Endothelial cell of umbilical vein (primary cell): ENCODE measurements around the gene NPSR1. TPM values are rescaled to one million over a fixed set of nuclear protein-coding genes. Genes with fewer than 3 reads are reported as not detected.

Experiments
- BruUV-seq: library from RNA; stranded (reverse); fragments of 400-500 nt; replicated peaks from 2 replicates; lab custom pipeline; 2021; lab: Mats Ljungman, UMichigan
- CTCF ChIA-PET: fragments of 300-600, 350-600 bp; sonication (Branson Sonifier 250); formaldehyde crosslinking; loops from one replicate; lab custom pipeline; 2021; ENCODE audit warnings: antibody characterized with exemption, inconsistent platforms; lab: Charles Lee
- POLR2A ChIA-PET: fragments of 300-600, 350-600 bp; sonication (Branson Sonifier 250); formaldehyde crosslinking; loops from one replicate; lab custom pipeline; 2021; ENCODE audit warnings: antibody characterized with exemption, inconsistent platforms; lab: Charles Lee
- DNase-seq: peaks from one replicate; pipeline ENCODE4 v3.0.0-alpha.2; 2011; ENCODE audit warnings: low read depth, low spot score
- FAIRE-seq: peaks from 2 replicates; lab custom pipeline; 2011; peaks lifted over from hg19 to GRCh38; lab: Jason Lieb, UNC
- H2AFZ ChIP-seq: 2 replicates; pipeline ENCODE4 v1.6.0; 2012; ENCODE audit warnings: low read depth, low read length, control low read depth, inconsistent platforms
- H3K27ac ChIP-seq: 2 replicates; pipeline ENCODE4 v1.5.1; 2011; ENCODE audit warnings: low read depth, mild to moderate bottlenecking, control low read depth, low read length, moderate library complexity; ENCODE audit not compliant: insufficient read depth
- H3K27me3 ChIP-seq, 2 experiments: 2 replicates each; pipeline versions ENCODE4 v1.6.0 to v1.6.1; 2011; ENCODE audit warnings: low read length in 2 of 2, mixed read lengths in 1 of 2; ENCODE audit not compliant: control insufficient read depth in 2 of 2, insufficient read depth in 2 of 2
- H3K36me3 ChIP-seq, 2 experiments: 2 replicates in 1 of 2; 3 replicates in 1 of 2; pipeline ENCODE4 v1.5.1; 2011; ENCODE audit warnings: low read length in 2 of 2, mild to moderate bottlenecking in 1 of 2, moderate library complexity in 1 of 2; ENCODE audit not compliant: control insufficient read depth in 2 of 2, insufficient read depth in 2 of 2; ENCODE audit errors: extremely low read depth in 1 of 2
- H3K4me1 ChIP-seq: 3 replicates; pipeline ENCODE4 v1.5.1; 2011; ENCODE audit warnings: mild to moderate bottlenecking, low read length; ENCODE audit not compliant: control insufficient read depth, insufficient read depth; ENCODE audit errors: extremely low read depth
- H3K4me2 ChIP-seq: 2 replicates; pipeline ENCODE4 v1.6.1; 2011; ENCODE audit warnings: low read length, control low read depth, mixed read lengths; ENCODE audit not compliant: insufficient read depth
- H3K4me3 ChIP-seq, 3 experiments: fragments of 200-600 bp in 1 of 3; sonication (generic), shearing (Covaris generic) in 1 of 3; replicated peaks in 1 of 3; 2 replicates each; pipeline ENCODE4 v1.5.1; 2011 to 2016; ENCODE audit warnings: control low read depth in 3 of 3, low read length in 3 of 3, mild to moderate bottlenecking in 2 of 3, inconsistent platforms in 1 of 3, low read depth in 1 of 3, moderate library complexity in 1 of 3; ENCODE audit not compliant: insufficient read depth in 1 of 3
- H3K79me2 ChIP-seq: 2 replicates; pipeline ENCODE4 v1.6.0; 2012; ENCODE audit warnings: low read length, inconsistent platforms; ENCODE audit not compliant: control insufficient read depth, insufficient read depth
- H3K9ac ChIP-seq: replicated peaks from 2 replicates; pipeline ENCODE3; 2011; ENCODE audit warnings: low read length, control low read depth; ENCODE audit not compliant: insufficient read depth; ENCODE audit errors: extremely low read depth
- H3K9me1 ChIP-seq: replicated peaks from 3 replicates; pipeline ENCODE4 v1.6.0; 2011; ENCODE audit warnings: mild to moderate bottlenecking, low read length; ENCODE audit not compliant: control insufficient read depth, insufficient read depth; ENCODE audit errors: extremely low read depth
- H3K9me3 ChIP-seq: replicated peaks from 2 replicates; pipeline ENCODE4 v1.5.1; 2012; ENCODE audit warnings: low read length, inconsistent platforms; ENCODE audit not compliant: control insufficient read depth, insufficient read depth
- H4K20me1 ChIP-seq: replicated peaks from 2 replicates; pipeline ENCODE3; 2011; ENCODE audit warnings: mild to moderate bottlenecking, low read length; ENCODE audit not compliant: control insufficient read depth, insufficient read depth; ENCODE audit errors: extremely low read depth
- MAX ChIP-seq: IDR thresholded peaks from 2 replicates; pipeline ENCODE4 v1.6.1; 2011; ENCODE audit not compliant: insufficient read depth, insufficient read length
- MYC ChIP-seq: IDR thresholded peaks from one replicate; pipeline ENCODE4 v1.6.1; 2011; ENCODE audit warnings: mild to moderate bottlenecking, low read depth, low read length
- POLR2A ChIP-seq: IDR thresholded peaks from 2 replicates; pipeline ENCODE4 v1.6.1; 2012; ENCODE audit warnings: low read depth, mild to moderate bottlenecking, control low read depth, low read length
- dilution Hi-C: fragments of 300-500 bp; cut with MboI; formaldehyde crosslinking; loops from one replicate; pipeline ENCODE4 v1.15.0; 2019; ENCODE audit warnings: low sequenced_read_pairs; ENCODE audit not compliant: extremely low pct_ligation_motif_present
- intact Hi-C: fragments of 100-400 bp; cut with micrococcal nuclease; formaldehyde crosslinking; loops from one replicate; pipeline ENCODE4 v1.10.0; 2022
- polyA plus RNA-seq, 4 experiments: library from polyadenylated mRNA; depleted of rRNA in 3 of 4; stranded (reverse) in 3 of 4; unstranded in 1 of 4; fragments of >200 nt; gene quantifications; 2 replicates each; pipeline versions ENCODE4 v1.2.1 to v1.2.3, GENCODE V29; 2011 to 2012; ENCODE audit warnings: missing spikeins in 1 of 4
- total RNA-seq: library from RNA; stranded (reverse); gene quantifications from 2 replicates; pipeline ENCODE4 v1.2.3, GENCODE V29; 2021

Gene NPSR1
- total and polyA plus RNA-seq, 2 donors (not counting 3 experiments of a cell fraction or from before 2014, with no cell fraction given), result not detected

- intact Hi-C loops, result no loop called here
- no peak overlapping the region for H3K9ac ChIP-seq
- H3K27me3 ChIP-seq, result peaks cover 2 to 3% of the 10 kb centered on the region in 2 experiments
- no peak overlapping the region for H2AFZ ChIP-seq
- H3K4me2 ChIP-seq, result no peak overlapping the region
- dilution Hi-C loops, result no loop called here
- CTCF ChIA-PET, result interaction anchor here (1.4 kb wide), 1 partner anchor 25 kb away, joined by 6 read pairs; no protein-coding TSS in a partner anchor
- DNase-seq (no peak), FAIRE-seq (no peak)
- no peaks in the 10 kb centered on the region for H3K79me2 ChIP-seq
- H3K9me1 ChIP-seq, result no peaks in the 10 kb centered on the region
- POLR2A ChIA-PET, result no interaction called here
- H3K9me3 ChIP-seq, result no peaks in the 10 kb centered on the region
- H4K20me1 ChIP-seq, result no peaks in the 10 kb centered on the region
- no peaks in the 10 kb centered on the region for H3K36me3 ChIP-seq
- H3K4me3 ChIP-seq, result no peak overlapping the region
- H3K27ac ChIP-seq, result no peak overlapping the region
- TF ChIP-seq MAX (no peak), POLR2A (no peak)
- BruUV-seq, result no TSS peak
- H3K4me1 ChIP-seq, result peaks cover 18% of the 10 kb centered on the region
These were observed 190.7 kb downstream of the NPSR1 start for GRCh38 chr7:34848670-34849069.

DNA sequence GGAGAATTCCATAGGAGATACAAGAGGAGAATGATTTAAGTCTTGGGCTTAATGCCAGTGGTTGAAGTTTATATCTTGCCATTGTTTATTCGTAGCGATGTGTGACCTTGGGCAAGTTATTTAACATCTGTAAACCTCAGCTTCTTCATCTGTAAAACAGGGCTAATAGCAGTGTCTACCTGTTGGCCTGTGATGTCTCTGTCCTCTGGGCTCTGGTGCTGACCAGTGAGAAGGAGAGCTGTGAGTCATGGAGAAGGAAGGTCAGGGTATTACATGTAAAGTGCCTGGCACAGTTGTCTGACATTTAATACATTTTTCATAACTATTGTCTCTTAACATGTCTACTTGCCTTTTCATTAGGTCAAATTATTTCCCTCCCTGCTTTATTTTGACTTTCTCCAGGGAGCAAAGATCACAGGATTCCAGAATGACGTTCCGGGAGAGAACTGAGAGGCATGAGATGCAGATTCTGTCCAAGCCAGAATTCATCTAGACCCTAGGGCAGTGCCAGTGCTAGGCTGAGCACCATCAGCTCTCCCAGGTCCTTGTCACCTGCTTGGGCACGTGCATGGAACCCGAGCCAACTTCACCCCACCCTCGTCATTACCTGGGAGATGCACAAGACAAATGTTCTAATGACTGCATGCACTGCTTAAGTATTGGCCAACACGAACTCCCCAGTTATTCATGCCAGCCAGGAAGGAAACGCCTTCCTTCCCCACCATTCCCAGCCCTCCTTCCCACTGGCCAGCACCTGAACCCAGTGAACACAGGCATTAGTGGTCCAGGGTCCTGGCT lies 191.3 kb downstream of the NPSR1 start:
- Histone ChIP-seq H3K79me2 (no peaks in the 10 kb centered on the region), H3K4me3 (no peak overlapping the region), H3K9ac (no peak overlapping the region), H3K4me1 (peaks cover 18% of the 10 kb centered on the region), H3K9me1 (no peaks in the 10 kb centered on the region), H3K36me3 (no peaks in the 10 kb centered on the region), H2AFZ (no peak overlapping the region), H3K27me3 (peaks cover 2 to 3% of the 10 kb centered on the region in 2 experiments), H3K4me2 (no peak overlapping the region), H4K20me1 (no peaks in the 10 kb centered on the region), H3K9me3 (no peaks in the 10 kb centered on the region), H3K27ac (no peak overlapping the region)
- CTCF ChIA-PET, result interaction anchor here (1.2 to 1.4 kb wide), 2 partner anchors 12 to 26 kb away, joined by 3 to 6 read pairs; no protein-coding TSS in a partner anchor
- DNase-seq (peak; percentile 21), FAIRE-seq (no peak)
- dilution Hi-C loops, result no loop called here
- intact Hi-C loops, result no loop called here
- POLR2A ChIA-PET, result no interaction called here
- no peak for TF ChIP-seq MYC
- BruUV-seq, result no TSS peak
